Large intestine (tissue), 3 donors: ENCODE data around the gene RALBP1. TPM values are rescaled to one million over a fixed set of nuclear protein-coding genes. Genes with fewer than 3 reads are reported as not detected.

Experiments used
- DNase-seq, 2 donors: peaks; one replicate each; pipeline versions ENCODE4 v3.0.0 to v3.0.0-alpha.2; 2013
- H3K27ac ChIP-seq: one replicate; pipeline ENCODE4 v1.5.1; 2013; ENCODE audit warnings: low read length
- H3K27me3 ChIP-seq: 2 replicates; pipeline ENCODE4 v1.6.1; 2013; ENCODE audit warnings: low read length; ENCODE audit not compliant: control insufficient read depth, insufficient read depth
- H3K36me3 ChIP-seq: 2 replicates; pipeline ENCODE4 v1.6.1; 2013; ENCODE audit warnings: low read length; ENCODE audit not compliant: control insufficient read depth, insufficient read depth
- H3K4me1 ChIP-seq: one replicate; pipeline ENCODE4 v1.6.1; 2013; ENCODE audit warnings: low read length; ENCODE audit not compliant: control insufficient read depth, insufficient read depth
- H3K4me3 ChIP-seq: one replicate; pipeline ENCODE4 v1.5.1; 2013; ENCODE audit warnings: low read length
- H3K9me3 ChIP-seq: one replicate; pipeline ENCODE4 v1.6.1; 2013; ENCODE audit warnings: mild to moderate bottlenecking, low read depth, low read length, moderate library complexity; ENCODE audit not compliant: control insufficient read depth
- WGBS: methylation state at CpG from one replicate; pipeline ENCODE4 v1.1.5; 2013; ENCODE audit warnings: low lambda C conversion rate; ENCODE audit not compliant: insufficient coverage; 5-methylcytosine and 5-hydroxymethylcytosine counted together
- polyA plus RNA-seq: library from polyadenylated mRNA; unstranded; fragments of 120-200 nt; gene quantifications from one replicate; pipeline ENCODE4 v1.2.1, GENCODE V29; 2013

The RALBP1 gene
- polyA plus RNA-seq, 1 donor, result 31.3 TPM

DNA sequence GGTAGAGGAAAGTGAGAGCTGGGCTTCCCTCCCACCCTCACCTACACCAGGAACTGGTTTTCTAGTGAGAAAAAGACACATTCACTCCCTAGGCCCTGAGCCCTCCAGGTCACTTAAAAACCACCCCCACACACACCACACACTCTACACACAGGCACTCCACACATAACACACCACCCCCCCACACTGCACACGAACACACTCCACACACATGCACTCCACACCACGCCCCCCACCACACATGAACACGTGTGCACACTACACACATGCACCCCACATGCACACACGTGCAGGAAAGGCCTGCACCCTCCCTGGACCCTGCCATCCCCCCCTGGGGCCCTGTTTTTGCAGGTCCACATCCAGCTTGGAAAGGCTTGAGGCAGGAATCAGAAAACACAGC, 67.6 kb downstream of the RALBP1 start:
- no peaks in the 10 kb centered on the region for H3K27me3 ChIP-seq
- DNase-seq, result no peak
- H3K4me3 ChIP-seq, result no peak overlapping the region
- H3K36me3 ChIP-seq, result peaks cover 35% of the 10 kb centered on the region
- WGBS, result no CpG with 5 or more reads among the region's 4 CpGs
- H3K4me1 ChIP-seq, result no peaks in the 10 kb centered on the region
- no peaks in the 10 kb centered on the region for H3K9me3 ChIP-seq
- H3K27ac ChIP-seq, result no peak overlapping the region

GRCh38 chr18:9545029-9545428, 69.7 kb downstream of the RALBP1 start:
- Histone ChIP-seq H3K36me3 (peaks cover 40% of the 10 kb centered on the region), H3K9me3 (no peaks in the 10 kb centered on the region), H3K4me1 (no peaks in the 10 kb centered on the region), H3K27ac (no peak overlapping the region), H3K27me3 (no peaks in the 10 kb centered on the region), H3K4me3 (no peak overlapping the region)
- WGBS, result no CpG with 5 or more reads among the region's 5 CpGs
- DNase-seq, result no peak

DNA sequence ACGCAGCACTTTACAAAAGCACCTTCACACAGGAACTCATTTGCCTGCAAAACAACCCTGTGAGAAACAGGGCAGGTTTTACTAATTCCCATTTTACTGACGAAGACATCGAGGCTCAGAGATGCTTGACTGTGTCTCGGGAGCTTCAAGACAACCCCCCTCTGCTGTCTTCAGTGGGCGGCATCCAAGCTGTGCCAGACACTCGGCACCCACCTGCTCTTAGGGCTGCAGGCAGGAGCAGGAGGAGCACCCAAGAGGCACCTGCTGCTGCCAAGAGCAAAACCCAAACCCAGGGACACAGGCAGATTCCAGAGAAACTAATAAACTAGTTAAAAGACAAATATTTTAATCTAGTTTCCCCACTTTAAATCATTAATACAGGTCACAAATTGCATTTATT, 71.2 kb downstream of the RALBP1 start:
- H3K36me3 ChIP-seq, result peaks cover 50% of the 10 kb centered on the region
- no peaks in the 10 kb centered on the region for H3K4me1 ChIP-seq
- no peak overlapping the region for H3K27ac ChIP-seq
- no peak for DNase-seq
- H3K9me3 ChIP-seq, result no peaks in the 10 kb centered on the region
- H3K4me3 ChIP-seq, result no peak overlapping the region
- WGBS, result no CpG with 5 or more reads among the region's 6 CpGs
- H3K27me3 ChIP-seq, result no peaks in the 10 kb centered on the region

GRCh38 chr18:9547782-9548181, 72.5 kb downstream of the RALBP1 start:
- Histone ChIP-seq H3K4me1 (no peaks in the 10 kb centered on the region), H3K27ac (no peak overlapping the region), H3K36me3 (peaks cover 63% of the 10 kb centered on the region), H3K27me3 (no peaks in the 10 kb centered on the region), H3K4me3 (no peak overlapping the region), H3K9me3 (no peaks in the 10 kb centered on the region)
- no peak for DNase-seq
- WGBS, result no CpG with 5 or more reads among the region's 7 CpGs

GRCh38 chr18:9549405-9549804, 74.1 kb downstream of the RALBP1 start:
- no CpG with 5 or more reads among the region's 7 CpGs for WGBS
- Histone ChIP-seq H3K27me3 (no peaks in the 10 kb centered on the region), H3K4me3 (no peak overlapping the region), H3K4me1 (no peaks in the 10 kb centered on the region), H3K27ac (no peak overlapping the region), H3K36me3 (peaks cover 73% of the 10 kb centered on the region), H3K9me3 (no peaks in the 10 kb centered on the region)
- DNase-seq, result no peak

DNA sequence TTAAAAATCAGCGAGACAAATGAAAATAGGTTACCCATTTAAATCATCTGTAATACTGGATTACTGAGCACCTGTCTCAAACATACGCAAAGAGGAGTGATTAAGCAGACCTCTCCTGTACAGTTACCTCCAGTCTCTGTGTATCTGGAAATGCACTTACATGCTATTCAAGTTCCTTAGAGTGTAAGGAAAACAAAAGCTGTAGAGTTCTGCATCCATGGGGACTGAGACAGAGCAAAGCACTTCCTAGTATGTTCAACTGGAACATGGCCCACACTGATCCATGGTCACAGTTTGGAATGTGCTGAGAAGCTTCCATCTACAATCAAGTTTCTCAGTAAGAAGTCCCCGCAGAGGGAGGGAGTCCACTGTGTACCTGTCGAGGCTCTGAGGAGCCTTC, 75.1 kb downstream of the RALBP1 start:
- Histone ChIP-seq H3K4me3 (no peak overlapping the region), H3K4me1 (no peaks in the 10 kb centered on the region), H3K36me3 (peaks cover 83% of the 10 kb centered on the region), H3K27ac (no peak overlapping the region), H3K9me3 (no peaks in the 10 kb centered on the region), H3K27me3 (no peaks in the 10 kb centered on the region)
- DNase-seq, result no peak
- no CpG with 5 or more reads among the region's 4 CpGs for WGBS

DNA sequence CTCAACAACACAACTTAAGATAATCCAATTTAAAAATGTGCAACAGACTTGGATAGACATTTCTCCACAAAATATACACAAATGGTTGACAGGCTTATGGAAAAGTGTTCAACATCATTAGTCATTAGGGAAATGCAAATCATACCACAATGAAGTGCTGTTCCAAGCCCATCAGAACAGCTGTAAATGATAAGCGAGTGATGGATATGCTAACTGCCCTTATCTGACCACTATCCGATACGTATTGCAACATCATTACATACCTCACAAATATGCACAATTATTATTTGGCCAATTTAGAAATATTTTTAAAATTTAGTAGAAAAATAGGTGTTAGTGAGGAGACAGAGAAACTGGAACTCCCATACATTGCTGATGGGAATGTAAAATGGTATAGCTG, 76.9 kb downstream of the RALBP1 start:
- H3K36me3 ChIP-seq, result peaks cover 77% of the 10 kb centered on the region
- no peaks in the 10 kb centered on the region for H3K27me3 ChIP-seq
- WGBS, result no CpG with 5 or more reads among the region's 3 CpGs
- no peaks in the 10 kb centered on the region for H3K9me3 ChIP-seq
- no peak for DNase-seq
- no peak overlapping the region for H3K4me3 ChIP-seq
- no peaks in the 10 kb centered on the region for H3K4me1 ChIP-seq
- no peak overlapping the region for H3K27ac ChIP-seq

DNA sequence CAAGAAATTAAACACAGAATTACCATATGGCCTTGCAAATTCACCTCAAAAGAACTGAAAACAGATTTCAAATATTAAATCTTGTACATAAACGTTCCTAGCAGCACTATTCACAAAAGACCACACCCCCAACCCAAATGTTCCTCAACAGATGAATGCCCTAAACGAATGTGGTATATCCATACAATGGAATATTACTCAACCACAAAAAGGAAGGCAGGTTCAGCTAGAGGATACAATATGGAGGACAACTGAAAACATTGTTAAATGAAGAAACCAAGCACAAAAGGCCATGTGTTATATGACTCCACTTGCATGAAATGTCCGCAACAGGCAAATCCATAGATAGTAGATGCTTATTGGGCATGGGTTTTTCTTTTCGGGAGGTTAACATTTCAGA, 77.3 kb downstream of the RALBP1 start:
- WGBS, result 100% methylated on average over 1 of the region's 4 CpGs
- H3K4me3 ChIP-seq, result no peak overlapping the region
- no peak overlapping the region for H3K27ac ChIP-seq
- no peak for DNase-seq
- H3K27me3 ChIP-seq, result no peaks in the 10 kb centered on the region
- no peaks in the 10 kb centered on the region for H3K9me3 ChIP-seq
- H3K36me3 ChIP-seq, result peaks cover 73% of the 10 kb centered on the region
- H3K4me1 ChIP-seq, result no peaks in the 10 kb centered on the region

GRCh38 chr18:9557250-9557943, 82.1 kb downstream of the RALBP1 start:
- DNase-seq, result peak; percentile 35 to 72
- no peak overlapping the region for H3K4me3 ChIP-seq
- no peaks in the 10 kb centered on the region for H3K4me1 ChIP-seq
- H3K9me3 ChIP-seq, result no peaks in the 10 kb centered on the region
- H3K27ac ChIP-seq, result peak overlapping the region; percentile 3
- H3K36me3 ChIP-seq, result peaks cover 60% of the 10 kb centered on the region
- H3K27me3 ChIP-seq, result no peaks in the 10 kb centered on the region
- 41% methylated on average over 2 of the region's 13 CpGs for WGBS

DNA sequence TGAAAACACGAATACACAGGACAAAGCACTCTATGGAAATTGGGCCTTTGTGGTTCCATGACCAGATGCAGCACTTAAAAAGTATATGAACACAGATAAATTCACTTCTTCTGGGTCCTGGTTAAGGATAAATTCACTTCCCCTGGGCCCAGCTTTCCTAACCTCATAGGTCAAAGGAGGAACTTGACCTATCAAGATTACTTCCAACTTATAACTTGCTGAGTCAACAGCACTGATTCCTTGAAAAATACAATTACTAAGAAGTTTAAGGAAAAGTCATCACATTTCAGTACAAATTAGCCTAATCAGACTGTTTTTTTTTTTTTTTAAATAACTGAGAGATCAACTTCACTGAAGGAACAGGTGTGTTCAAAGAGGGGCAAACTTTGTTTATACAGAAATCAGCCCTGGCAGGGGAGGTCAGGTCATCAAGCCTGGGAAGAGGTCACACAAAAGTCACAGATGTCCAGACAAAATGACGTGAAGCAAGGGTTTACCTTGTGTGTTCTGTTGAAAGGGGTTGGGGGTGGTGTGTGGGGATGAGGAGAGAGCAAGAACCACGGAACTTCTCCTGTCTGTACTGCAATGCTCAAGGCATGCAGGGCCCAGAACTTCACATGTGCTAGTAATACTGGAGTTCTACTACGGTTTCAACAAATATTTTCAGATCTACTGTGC, 83.2 kb downstream of the RALBP1 start:
- Histone ChIP-seq H3K4me1 (no peaks in the 10 kb centered on the region), H3K9me3 (no peaks in the 10 kb centered on the region), H3K4me3 (no peak overlapping the region), H3K27ac (no peak overlapping the region), H3K27me3 (no peaks in the 10 kb centered on the region), H3K36me3 (peaks cover 60% of the 10 kb centered on the region)
- 80% methylated on average over 1 of the region's 4 CpGs for WGBS
- no peak for DNase-seq

- no peaks in the 10 kb centered on the region for H3K4me1 ChIP-seq
- H3K27me3 ChIP-seq, result no peaks in the 10 kb centered on the region
- 69% methylated on average over 2 of the region's 6 CpGs for WGBS
- no peak overlapping the region for H3K27ac ChIP-seq
- DNase-seq, result no peak
- no peaks in the 10 kb centered on the region for H3K9me3 ChIP-seq
- H3K4me3 ChIP-seq, result no peak overlapping the region
- peaks cover 57% of the 10 kb centered on the region for H3K36me3 ChIP-seq
Observed at GRCh38 chr18:9559253-9559652, 83.9 kb downstream of the RALBP1 start.
